Thyroid gland (tissue), 4 donors: ENCODE measurements around the gene RASL11B. TPM values are rescaled to one million over a fixed set of nuclear protein-coding genes. Genes with fewer than 3 reads are reported as not detected.

ENCODE experiments used
- DNase-seq, 2 donors: peaks; one replicate each; pipeline ENCODE4 v3.0.0-alpha.2; 2019
- H3K27ac ChIP-seq, 3 donors: fragments of 200-600 bp; sonication (generic); 1 replicate in 2 of 3; 2 replicates in 1 of 3; pipeline ENCODE4 v1.5.1; 2016 to 2019; ENCODE audit warnings: mild to moderate bottlenecking in 1 of 3, moderate library complexity in 1 of 3
- H3K27me3 ChIP-seq: fragments of 200-600 bp; sonication (generic); one replicate; pipeline ENCODE4 v1.5.1; 2019
- H3K36me3 ChIP-seq, 2 donors: fragments of 200-600 bp; sonication (generic); one replicate each; pipeline ENCODE4 v1.5.1; 2016 to 2019
- H3K4me1 ChIP-seq, 2 donors: fragments of 200-600 bp; sonication (generic); one replicate each; pipeline ENCODE4 v1.5.1; 2017 to 2019
- H3K4me3 ChIP-seq, 3 donors: fragments of 200-600 bp; sonication (generic); replicated peaks in 1 of 3; 1 replicate in 2 of 3; 2 replicates in 1 of 3; pipeline ENCODE4 v1.5.1; 2016; ENCODE audit warnings: mild to moderate bottlenecking in 1 of 3
- H3K9me3 ChIP-seq: fragments of 200-600 bp; sonication (generic); one replicate; pipeline ENCODE4 v1.5.1; 2017
- CTCF ChIP-seq, 6 experiments: fragments of 200-600 bp in 3 of 6; fragments of 450-650 bp in 3 of 6; sonication (generic) in 3 of 6; IDR thresholded peaks; one replicate each; pipeline ENCODE4 v1.5.1; 2016 to 2019; ENCODE audit warnings: antibody characterized with exemption in 6 of 6, mild to moderate bottlenecking in 2 of 6, inconsistent platforms in 1 of 6, moderate library complexity in 1 of 6
- POLR2A ChIP-seq, 2 donors: fragments of 450-650 bp; IDR thresholded peaks; one replicate each; pipeline ENCODE4 v1.6.1; 2017; ENCODE audit warnings: antibody characterized with exemption in 2 of 2, mild to moderate bottlenecking in 2 of 2, moderate library complexity in 1 of 2
- WGBS, 2 donors: methylation state at CpG; one replicate each; pipeline ENCODE4 v1.1.5; 2017; 5-methylcytosine and 5-hydroxymethylcytosine counted together
- intact Hi-C: fragments of 100-400 bp; cut with DNase I; formaldehyde crosslinking; loops from one replicate; pipeline ENCODE4 v1.15.1; 2023
- total RNA-seq, 4 donors: library from RNA; depleted of rRNA; stranded (reverse); fragments of >200 nt; gene quantifications; one replicate each; pipeline ENCODE4 v1.2.3, GENCODE V29; 2016

Gene RASL11B
- total RNA-seq, 4 donors from 2014 or later = 0.45 to 3.6 (median 0.60) TPM

- Histone ChIP-seq H3K36me3 (no peaks in the 10 kb centered on the region), H3K27ac (no peak overlapping the region), H3K4me3 (no peak overlapping the region), H3K9me3 (no peaks in the 10 kb centered on the region), H3K27me3 (no peaks in the 10 kb centered on the region), H3K4me1 (peaks cover 5 to 12% of the 10 kb centered on the region in 2 donors)
- 83 to 85% methylated on average over 1 of the region's 1 CpG for WGBS, 2 donors
- intact Hi-C loops = no loop called here
- TF ChIP-seq CTCF (IDR thresholded peaks at IDR 0.05) = no peak
- TF ChIP-seq POLR2A (IDR thresholded peaks at IDR 0.05) = no peak
- DNase-seq = no peak
These were observed 32.3 kb downstream of the RASL11B start for GRCh38 chr4:52894443-52894842.

- Histone ChIP-seq H3K27me3 (no peaks in the 10 kb centered on the region), H3K9me3 (no peaks in the 10 kb centered on the region), H3K27ac (no peak overlapping the region), H3K4me3 (no peak overlapping the region), H3K4me1 (no peaks in the 10 kb centered on the region), H3K36me3 (no peaks in the 10 kb centered on the region)
- TF ChIP-seq POLR2A (IDR thresholded peaks at IDR 0.05) = no peak
- intact Hi-C loops = no loop called here
- no peak for DNase-seq
- 96 to 100% methylated on average over 4 of the region's 4 CpGs for WGBS, 2 donors
These were observed 41.2 kb downstream of the RASL11B start for GRCh38 chr4:52903273-52903672.

GRCh38 chr4:52904421-52904820 lies 42.3 kb downstream of the RASL11B start:
- Histone ChIP-seq H3K36me3 (no peaks in the 10 kb centered on the region), H3K9me3 (no peaks in the 10 kb centered on the region), H3K4me3 (no peak overlapping the region), H3K27ac (no peak overlapping the region), H3K4me1 (no peaks in the 10 kb centered on the region), H3K27me3 (no peaks in the 10 kb centered on the region)
- TF ChIP-seq CTCF (IDR thresholded peaks at IDR 0.05) = no peak
- TF ChIP-seq POLR2A (IDR thresholded peaks at IDR 0.05) = no peak
- intact Hi-C loops = no loop called here
- WGBS, 2 donors = 88 to 92% methylated on average over 4 of the region's 4 CpGs
- no peak for DNase-seq

- 56 to 61% methylated on average over 2 of the region's 2 CpGs for WGBS, 2 donors
- intact Hi-C loops = no loop called here
- no peak for DNase-seq
- H3K9me3 ChIP-seq = no peaks in the 10 kb centered on the region
- no peaks in the 10 kb centered on the region for H3K27me3 ChIP-seq
- H3K4me1 ChIP-seq = peaks cover 0 to 3% of the 10 kb centered on the region in 2 donors
- no peak overlapping the region for H3K4me3 ChIP-seq
- H3K36me3 ChIP-seq = no peaks in the 10 kb centered on the region
- H3K27ac ChIP-seq = no peak overlapping the region
- TF ChIP-seq POLR2A (IDR thresholded peaks at IDR 0.05) = no peak
- no peak for TF ChIP-seq CTCF (IDR thresholded peaks at IDR 0.05)
These were observed 45.4 kb downstream of the RASL11B start for GRCh38 chr4:52907510-52907909.

GRCh38 chr4:52910115-52910514 lies 48.0 kb downstream of the RASL11B start:
- TF ChIP-seq POLR2A (IDR thresholded peaks at IDR 0.05) (no peak), CTCF (IDR thresholded peaks at IDR 0.05) (no peak)
- Histone ChIP-seq H3K4me3 (no peak overlapping the region), H3K36me3 (no peaks in the 10 kb centered on the region), H3K9me3 (no peaks in the 10 kb centered on the region), H3K27me3 (no peaks in the 10 kb centered on the region), H3K27ac (no peak overlapping the region), H3K4me1 (peaks cover 0 to 3% of the 10 kb centered on the region in 2 donors)
- no peak for DNase-seq
- intact Hi-C loops = no loop called here
